Hematopoietic multipotent progenitor cell treated with erythropoietin and hydrocortisone succinate and interleukin-3 and kit ligand, for 15 days (in vitro differentiated cells): ENCODE data around the gene ZNF853.
"Not testable (repeated sequence)": the region's sequence is repeated elsewhere in the genome, so short reads cannot be mapped to it uniquely, and the experiment has no call there.

Experiments
- DNase-seq: peaks from one replicate; pipeline ENCODE4 v3.0.0-alpha.2; 2015; ENCODE audit warnings: low spot score

ZNF853 gene

GRCh38 chr7:6614953-6615722, at the start of gene ZNF853:
TSS of gene ZNF853 (plus strand) at chr7:6615610. CDS start at chr7:6616175, 565 bp downstream.
- no peak for DNase-seq

GRCh38 chr7:6565655-6566054, 49.8 kb upstream of the ZNF853 start:
- no peak for DNase-seq

GRCh38 chr7:6567886-6568285, 47.5 kb upstream of the ZNF853 start:
- no peak for DNase-seq

GRCh38 chr7:6571160-6571779, 44.1 kb upstream of the ZNF853 start:
- DNase-seq: no peak

- no peak for DNase-seq
These were observed 40.0 kb upstream of the ZNF853 start for GRCh38 chr7:6575281-6576023.

GRCh38 chr7:6576024-6576866, 39.2 kb upstream of the ZNF853 start:
- DNase-seq: no peak

- not testable (repeated sequence) for DNase-seq
These were observed 38.5 kb upstream of the ZNF853 start for GRCh38 chr7:6576867-6577368.

- peak; percentile 85 for DNase-seq
These were observed 37.9 kb upstream of the ZNF853 start, which contains the start of gene ZDHHC4 for GRCh38 chr7:6577369-6578113. TSS of gene ZDHHC4 (plus strand) at chr7:6577454. CDS start at chr7:6580562, 3,108 bp downstream.

GRCh38 chr7:6578114-6579084, 37.0 kb upstream of the ZNF853 start:
- DNase-seq: no peak

GRCh38 chr7:6579446-6579845, 36.0 kb upstream of the ZNF853 start:
- no peak for DNase-seq

- not testable (repeated sequence) for DNase-seq
These were observed 29.5 kb upstream of the ZNF853 start for GRCh38 chr7:6585746-6586432.

GRCh38 chr7:6588566-6588965, 26.8 kb upstream of the ZNF853 start:
- no peak for DNase-seq

GRCh38 chr7:6589151-6589828, 26.1 kb upstream of the ZNF853 start:
- no peak for DNase-seq

GRCh38 chr7:6589829-6590644, 25.4 kb upstream of the ZNF853 start, which contains the start of gene INTS15:
TSS of gene INTS15 (plus strand) at chr7:6590021. CDS start at chr7:6590284, 263 bp downstream.
- peak; percentile 86 for DNase-seq

GRCh38 chr7:6590645-6591110, 24.7 kb upstream of the ZNF853 start:
- no peak for DNase-seq

- DNase-seq: no peak
These were observed 15.3 kb upstream of the ZNF853 start for GRCh38 chr7:6600093-6600492.

GRCh38 chr7:6604458-6604857, 11.0 kb upstream of the ZNF853 start:
- DNase-seq: no peak
